Measurements from ENCODE around the gene MAP1LC3A. TPM values are rescaled to one million over a fixed set of nuclear protein-coding genes. Genes with fewer than 3 reads are reported as not detected.

MAP1LC3A gene
- total RNA-seq, 6 experiments from 2014 or later = 14.4 to 39.6 (median 26.3) TPM

- intact Hi-C loops (cut with DNase I) = no loop called here
- no peaks in the 10 kb centered on the region for H3K9me3 ChIP-seq
- no peak overlapping the region for H3K27ac ChIP-seq
- ATAC-seq = no peak
- no peak overlapping the region for H3K4me3 ChIP-seq
- TF ChIP-seq POLR2A (IDR thresholded peaks at IDR 0.05) = no peak
- TF ChIP-seq, protein P1, sequence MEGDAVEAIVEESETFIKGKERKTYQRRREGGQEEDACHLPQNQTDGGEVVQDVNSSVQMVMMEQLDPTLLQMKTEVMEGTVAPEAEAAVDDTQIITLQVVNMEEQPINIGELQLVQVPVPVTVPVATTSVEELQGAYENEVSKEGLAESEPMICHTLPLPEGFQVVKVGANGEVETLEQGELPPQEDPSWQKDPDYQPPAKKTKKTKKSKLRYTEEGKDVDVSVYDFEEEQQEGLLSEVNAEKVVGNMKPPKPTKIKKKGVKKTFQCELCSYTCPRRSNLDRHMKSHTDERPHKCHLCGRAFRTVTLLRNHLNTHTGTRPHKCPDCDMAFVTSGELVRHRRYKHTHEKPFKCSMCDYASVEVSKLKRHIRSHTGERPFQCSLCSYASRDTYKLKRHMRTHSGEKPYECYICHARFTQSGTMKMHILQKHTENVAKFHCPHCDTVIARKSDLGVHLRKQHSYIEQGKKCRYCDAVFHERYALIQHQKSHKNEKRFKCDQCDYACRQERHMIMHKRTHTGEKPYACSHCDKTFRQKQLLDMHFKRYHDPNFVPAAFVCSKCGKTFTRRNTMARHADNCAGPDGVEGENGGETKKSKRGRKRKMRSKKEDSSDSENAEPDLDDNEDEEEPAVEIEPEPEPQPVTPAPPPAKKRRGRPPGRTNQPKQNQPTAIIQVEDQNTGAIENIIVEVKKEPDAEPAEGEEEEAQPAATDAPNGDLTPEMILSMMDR (IDR thresholded peaks at IDR 0.05) = no peak
- peaks cover 0 to 3% (median 0%) of the 10 kb centered on the region in 4 donors for H3K36me3 ChIP-seq
- no peaks in the 10 kb centered on the region for H3K27me3 ChIP-seq
- H3K4me1 ChIP-seq = no peaks in the 10 kb centered on the region
- WGBS (ENCODE audit: insufficient coverage, low coverage, low lambda C conversion rate, missing lambda C conversion rate) = 69% methylated on average over 2 of the region's 6 CpGs
- DNase-seq = no peak
Measured at GRCh38 chr20:34578521-34578920, 20.0 kb downstream of the MAP1LC3A start.

DNA sequence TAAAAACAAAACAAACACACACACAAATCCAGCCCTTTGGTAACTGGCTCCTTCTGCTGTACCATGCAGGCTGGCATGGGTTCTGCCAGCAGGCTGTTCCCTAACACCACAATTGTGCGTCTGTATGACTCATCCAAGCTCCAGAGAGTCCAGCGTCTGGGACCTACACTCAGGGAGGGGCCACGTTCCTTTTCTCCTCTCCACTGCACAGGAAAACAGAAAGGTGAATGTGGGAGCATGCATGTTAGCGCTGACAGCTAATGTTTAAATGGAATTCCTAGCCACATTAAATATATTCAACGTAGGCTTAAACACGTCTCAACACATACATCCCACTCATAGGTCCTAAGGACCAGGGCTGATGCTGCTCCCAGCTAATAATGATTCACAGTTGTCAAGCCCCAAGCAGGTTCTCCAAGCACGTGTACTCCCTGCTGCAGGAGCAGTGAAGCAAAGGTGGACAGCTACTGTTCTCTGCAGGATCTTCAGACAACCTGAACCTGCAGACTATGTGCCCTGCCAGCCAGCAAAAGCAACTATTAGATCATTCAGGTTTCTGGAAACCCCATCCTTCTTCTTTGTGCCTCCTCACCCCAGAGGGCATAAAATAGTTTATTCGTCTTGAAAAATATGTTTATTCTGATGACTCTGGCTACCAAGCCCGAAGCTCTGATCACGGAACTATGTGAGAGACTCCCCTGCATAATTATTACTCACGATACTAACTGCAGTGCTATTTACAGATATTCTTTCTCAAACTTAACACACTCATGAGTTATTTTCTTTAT, 20.9 kb downstream of the MAP1LC3A start:
- intact Hi-C loops (cut with DNase I) = no loop called here
- WGBS (ENCODE audit: insufficient coverage, low coverage, low lambda C conversion rate, missing lambda C conversion rate) = 79% methylated on average over 10 of the region's 11 CpGs
- peak in 3 of 4 donors; percentile 26 to 75 (median 63) for ATAC-seq
- Histone ChIP-seq H3K27ac (no peak overlapping the region), H3K4me1 (no peaks in the 10 kb centered on the region), H3K27me3 (no peaks in the 10 kb centered on the region), H3K9me3 (no peaks in the 10 kb centered on the region), H3K36me3 (peaks cover 0 to 3% (median 0%) of the 10 kb centered on the region in 4 donors), H3K4me3 (no peak overlapping the region)
- no peak for DNase-seq
- no peak for TF ChIP-seq POLR2A (IDR thresholded peaks at IDR 0.05)
- TF ChIP-seq, protein P1 (IDR thresholded peaks at IDR 0.05) = peak; percentile 11 to 29 (median 20)

DNA sequence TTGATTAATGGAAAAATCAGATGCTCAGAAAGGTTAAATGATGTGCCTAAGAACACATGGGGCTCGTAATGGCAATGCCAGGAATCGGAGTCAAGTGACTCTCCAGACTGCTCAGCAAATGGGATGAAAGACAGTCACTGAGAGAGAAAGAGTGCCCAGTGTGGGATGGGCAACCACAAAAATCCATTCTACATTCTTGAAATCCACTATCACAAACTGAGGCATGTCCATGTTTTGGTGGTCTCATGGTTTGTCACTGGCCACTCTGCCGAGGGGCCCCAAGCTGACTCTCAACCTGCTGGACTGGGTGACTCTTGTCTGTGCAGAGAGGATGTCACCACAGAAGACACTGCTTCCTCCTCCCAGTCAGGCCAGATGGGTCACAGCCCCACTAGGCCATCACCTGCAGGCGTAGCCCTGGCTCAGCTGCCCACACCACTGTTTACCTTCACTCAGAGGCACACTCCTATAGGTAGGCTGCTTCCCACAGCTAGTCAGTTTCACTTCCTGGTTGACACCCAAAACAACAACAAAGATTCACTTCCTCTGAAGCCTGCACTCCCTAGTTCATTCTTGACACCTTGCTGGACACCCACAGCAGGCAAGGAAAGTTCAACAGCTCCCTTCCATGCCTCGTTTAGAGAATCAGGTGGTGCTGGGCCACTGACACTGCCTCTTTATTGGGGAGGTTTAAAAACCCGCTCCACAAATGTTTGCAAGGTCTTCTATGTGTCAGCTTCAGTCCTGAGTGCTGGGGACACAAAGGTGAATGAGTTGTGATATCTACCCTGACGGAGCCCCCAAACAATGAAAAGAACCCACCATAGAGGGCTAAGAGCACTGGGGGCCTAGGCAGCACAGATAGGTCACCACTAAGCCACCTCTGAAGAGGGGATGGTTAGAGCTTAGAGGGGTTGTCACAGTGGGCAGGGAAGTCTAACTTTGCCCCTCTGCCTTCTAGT, 21.7 kb downstream of the MAP1LC3A start:
- H3K36me3 ChIP-seq = peaks cover 0 to 3% (median 0%) of the 10 kb centered on the region in 4 donors
- no peak for DNase-seq
- ATAC-seq = peak in 3 of 4 donors; percentile 25 to 40 (median 40)
- no peak overlapping the region for H3K27ac ChIP-seq
- H3K4me3 ChIP-seq = no peak overlapping the region
- H3K9me3 ChIP-seq = no peaks in the 10 kb centered on the region
- TF ChIP-seq, protein P1 (IDR thresholded peaks at IDR 0.05) = no peak
- TF ChIP-seq POLR2A (IDR thresholded peaks at IDR 0.05) = no peak
- no peaks in the 10 kb centered on the region for H3K4me1 ChIP-seq
- 87% methylated on average over 4 of the region's 7 CpGs for WGBS (ENCODE audit: insufficient coverage, low coverage, low lambda C conversion rate, missing lambda C conversion rate)
- no peaks in the 10 kb centered on the region for H3K27me3 ChIP-seq
- intact Hi-C loops (cut with DNase I) = no loop called here

- intact Hi-C loops (cut with DNase I) = no loop called here
- ATAC-seq = peak; percentile 49 to 69 (median 54)
Measured at GRCh38 chr20:34581341-34582184, 23.0 kb downstream of the MAP1LC3A start.

More at GRCh38 chr20:34581341-34582184, 23.0 kb downstream of the MAP1LC3A start:
- no peak for TF ChIP-seq POLR2A (IDR thresholded peaks at IDR 0.05)
- TF ChIP-seq, protein P1 (IDR thresholded peaks at IDR 0.05) = no peak
- Histone ChIP-seq H3K27me3 (no peaks in the 10 kb centered on the region), H3K4me3 (no peak overlapping the region), H3K4me1 (no peaks in the 10 kb centered on the region), H3K27ac (peak overlapping the region in 2 of 3 donors; percentile 33 to 47), H3K36me3 (peaks cover 0 to 7% (median 0%) of the 10 kb centered on the region in 4 donors), H3K9me3 (no peaks in the 10 kb centered on the region)
- 90% methylated on average over 6 of the region's 11 CpGs for WGBS (ENCODE audit: insufficient coverage, low coverage, low lambda C conversion rate, missing lambda C conversion rate)
- DNase-seq = no peak
